Fibroblast of lung (primary cell): ENCODE measurements around the gene CERKL. TPM values are rescaled to one million over a fixed set of nuclear protein-coding genes. Genes with fewer than 3 reads are reported as not detected.
A peak's percentile ranks its signal among the peaks of the same experiment; 100 is the strongest.

Experiments used
- DNase-seq, 2 donors: peaks; one replicate each; pipeline versions ENCODE4 v3.0.0 to v3.0.0-alpha.2; 2010; ENCODE audit warnings: low read depth in 2 of 2
- H2AFZ ChIP-seq: 2 replicates; pipeline ENCODE4 v1.5.1; 2012; ENCODE audit warnings: low read length, control low read depth, inconsistent platforms
- H3K27ac ChIP-seq: 2 replicates; pipeline ENCODE4 v1.5.1; 2011; ENCODE audit warnings: low read length, control low read depth; ENCODE audit not compliant: insufficient read depth
- H3K27me3 ChIP-seq: 2 replicates; pipeline ENCODE4 v1.5.1; 2011; ENCODE audit warnings: mild to moderate bottlenecking, low read length; ENCODE audit not compliant: control insufficient read depth, insufficient read depth
- H3K36me3 ChIP-seq: 2 replicates; pipeline ENCODE4 v1.5.1; 2011; ENCODE audit warnings: low read length; ENCODE audit not compliant: control insufficient read depth, insufficient read depth
- H3K4me1 ChIP-seq: 2 replicates; pipeline ENCODE4 v1.5.1; 2011; ENCODE audit warnings: low read length; ENCODE audit not compliant: control insufficient read depth, insufficient read depth; ENCODE audit errors: extremely low read depth
- H3K4me2 ChIP-seq: 2 replicates; pipeline ENCODE4 v1.5.1; 2011; ENCODE audit warnings: low read length, control low read depth; ENCODE audit not compliant: insufficient read depth; ENCODE audit errors: extremely low read depth
- H3K4me3 ChIP-seq, 4 experiments: fragments of 200-600 bp in 1 of 4; sonication (generic) in 1 of 4; replicated peaks in 1 of 4; 2 replicates each; pipeline ENCODE4 v1.5.1; 2011 to 2016; ENCODE audit warnings: low read length in 4 of 4, low read depth in 3 of 4, mild to moderate bottlenecking in 3 of 4, control low read depth in 2 of 4, inconsistent platforms in 1 of 4, mixed read lengths in 1 of 4; ENCODE audit not compliant: insufficient read depth in 1 of 4; ENCODE audit errors: control extremely low read depth in 1 of 4
- H3K79me2 ChIP-seq: 2 replicates; pipeline ENCODE4 v1.5.1; 2012; ENCODE audit warnings: mild to moderate bottlenecking, low read length, inconsistent platforms; ENCODE audit not compliant: control insufficient read depth, insufficient read depth
- H3K9ac ChIP-seq: 2 replicates; pipeline ENCODE4 v1.5.1; 2011; ENCODE audit warnings: mild to moderate bottlenecking, low read length, control low read depth; ENCODE audit not compliant: insufficient read depth
- H3K9me3 ChIP-seq: 2 replicates; pipeline ENCODE4 v1.5.1; 2012; ENCODE audit warnings: low read depth, low read length; ENCODE audit not compliant: control insufficient read depth, insufficient read depth
- H4K20me1 ChIP-seq: 2 replicates; pipeline ENCODE4 v1.5.1; 2011; ENCODE audit warnings: low read length; ENCODE audit not compliant: control insufficient read depth, insufficient read depth; ENCODE audit errors: extremely low read depth
- EZH2 ChIP-seq: IDR thresholded peaks from 2 replicates; pipeline ENCODE4 v1.5.1; 2012; ENCODE audit warnings: low read length, control low read depth, mild to moderate bottlenecking; ENCODE audit errors: missing control alignments
- polyA plus RNA-seq, 2 donors: library from polyadenylated mRNA; depleted of rRNA in 1 of 2; stranded (reverse) in 1 of 2; unstranded in 1 of 2; fragments of >200 nt; gene quantifications; 2 replicates each; pipeline ENCODE4 v1.2.1, GENCODE V29; 2011 to 2012; ENCODE audit warnings: missing spikeins in 1 of 2
- total RNA-seq: library from RNA; depleted of rRNA; stranded (reverse); fragments of >200 nt; gene quantifications from 2 replicates; pipeline ENCODE4 v1.2.1, GENCODE V29; 2014
- TF ChIP-seq, protein P1 (sequence below), 2 donors: IDR thresholded peaks in 1 of 2; conservative IDR thresholded peaks in 1 of 2; 1 replicate in 1 of 2; 2 replicates in 1 of 2; pipeline ENCODE4 v1.5.1; 2011 to 2012; ENCODE audit warnings: low read length in 2 of 2, control low read depth in 1 of 2, inconsistent platforms in 1 of 2, low read depth in 1 of 2, mild to moderate bottlenecking in 1 of 2

CERKL gene
- total and polyA plus RNA-seq, 2 donors (not counting 1 experiment from before 2014, with no cell fraction given): 0.17 TPM; not detected in 1

DNA sequence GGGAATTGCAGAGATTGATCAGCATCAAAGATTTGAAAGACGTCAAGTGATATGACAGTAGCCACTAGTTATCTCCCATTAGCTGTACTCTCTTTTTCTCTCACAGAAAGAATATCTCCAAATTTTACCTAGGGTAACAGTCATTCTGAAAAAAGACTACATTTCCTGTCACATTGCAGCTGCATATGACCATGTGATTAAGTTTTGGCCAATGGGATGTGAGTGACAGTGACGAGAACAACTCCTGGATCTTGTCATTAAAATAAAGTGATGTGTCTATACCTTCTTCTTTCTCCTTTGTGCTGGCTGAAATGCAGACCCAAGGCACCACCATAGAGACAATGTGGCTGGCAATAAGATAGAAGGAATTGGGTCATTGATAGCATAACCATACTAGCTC lies 34.0 kb upstream of the CERKL start:
- Histone ChIP-seq H3K9me3 (no peaks in the 10 kb centered on the region), H3K27ac (no peak overlapping the region), H3K79me2 (no peaks in the 10 kb centered on the region), H3K9ac (no peak overlapping the region), H3K27me3 (peaks cover 9% of the 10 kb centered on the region), H3K4me3 (no peak overlapping the region), H3K4me2 (no peak overlapping the region), H3K4me1 (no peaks in the 10 kb centered on the region), H2AFZ (no peak overlapping the region), H4K20me1 (no peaks in the 10 kb centered on the region), H3K36me3 (no peaks in the 10 kb centered on the region)
- DNase-seq: no peak
- TF ChIP-seq EZH2: no peak
- TF ChIP-seq, protein P1, sequence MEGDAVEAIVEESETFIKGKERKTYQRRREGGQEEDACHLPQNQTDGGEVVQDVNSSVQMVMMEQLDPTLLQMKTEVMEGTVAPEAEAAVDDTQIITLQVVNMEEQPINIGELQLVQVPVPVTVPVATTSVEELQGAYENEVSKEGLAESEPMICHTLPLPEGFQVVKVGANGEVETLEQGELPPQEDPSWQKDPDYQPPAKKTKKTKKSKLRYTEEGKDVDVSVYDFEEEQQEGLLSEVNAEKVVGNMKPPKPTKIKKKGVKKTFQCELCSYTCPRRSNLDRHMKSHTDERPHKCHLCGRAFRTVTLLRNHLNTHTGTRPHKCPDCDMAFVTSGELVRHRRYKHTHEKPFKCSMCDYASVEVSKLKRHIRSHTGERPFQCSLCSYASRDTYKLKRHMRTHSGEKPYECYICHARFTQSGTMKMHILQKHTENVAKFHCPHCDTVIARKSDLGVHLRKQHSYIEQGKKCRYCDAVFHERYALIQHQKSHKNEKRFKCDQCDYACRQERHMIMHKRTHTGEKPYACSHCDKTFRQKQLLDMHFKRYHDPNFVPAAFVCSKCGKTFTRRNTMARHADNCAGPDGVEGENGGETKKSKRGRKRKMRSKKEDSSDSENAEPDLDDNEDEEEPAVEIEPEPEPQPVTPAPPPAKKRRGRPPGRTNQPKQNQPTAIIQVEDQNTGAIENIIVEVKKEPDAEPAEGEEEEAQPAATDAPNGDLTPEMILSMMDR (conservative IDR thresholded peaks at IDR 0.05 in 1 of 2, IDR thresholded peaks at IDR 0.05 in 1 of 2; ENCODE audit: low read depth in 1 of 2, low read length in 2 of 2): no peak

DNA sequence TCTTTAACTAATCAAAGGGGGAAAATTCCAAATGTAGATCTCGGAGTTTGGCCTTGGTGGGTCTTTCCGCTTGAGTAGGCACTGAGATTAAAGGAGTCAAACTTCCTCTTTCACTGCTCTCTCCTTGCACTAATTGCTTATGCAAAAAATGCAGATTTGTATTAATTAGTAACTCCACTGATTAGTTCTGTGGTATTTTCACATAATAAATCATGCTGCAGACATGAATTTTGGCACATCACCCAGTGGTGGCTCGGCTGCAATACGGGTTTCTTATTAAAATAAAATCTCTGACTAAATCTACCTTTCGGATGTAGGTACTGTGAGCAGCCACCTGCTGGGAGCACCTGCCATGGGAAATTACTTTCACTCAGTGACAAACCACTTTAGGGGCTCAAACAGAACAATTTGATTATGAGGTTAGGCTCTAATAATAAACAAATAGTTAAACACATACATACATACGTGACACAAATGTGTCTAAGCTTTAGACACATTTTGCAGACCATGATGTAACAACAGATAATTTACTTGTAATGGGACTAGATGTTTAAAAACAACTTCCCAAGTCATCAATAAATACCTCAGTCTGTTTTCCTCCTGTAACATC lies 29.8 kb upstream of the CERKL start:
- H2AFZ ChIP-seq: no peak overlapping the region
- no peaks in the 10 kb centered on the region for H3K79me2 ChIP-seq
- H3K9me3 ChIP-seq: no peaks in the 10 kb centered on the region
- H3K27ac ChIP-seq: no peak overlapping the region
- H4K20me1 ChIP-seq: no peaks in the 10 kb centered on the region
- no peak for DNase-seq
- H3K27me3 ChIP-seq: peaks cover 45% of the 10 kb centered on the region
- peaks cover 3% of the 10 kb centered on the region for H3K4me1 ChIP-seq
- TF ChIP-seq, protein P1 (conservative IDR thresholded peaks at IDR 0.05 in 1 of 2, IDR thresholded peaks at IDR 0.05 in 1 of 2; ENCODE audit: low read depth in 1 of 2, low read length in 2 of 2): no peak
- no peak for TF ChIP-seq EZH2
- H3K4me3 ChIP-seq: no peak overlapping the region
- H3K36me3 ChIP-seq: no peaks in the 10 kb centered on the region
- H3K4me2 ChIP-seq: no peak overlapping the region
- H3K9ac ChIP-seq: no peak overlapping the region

DNA sequence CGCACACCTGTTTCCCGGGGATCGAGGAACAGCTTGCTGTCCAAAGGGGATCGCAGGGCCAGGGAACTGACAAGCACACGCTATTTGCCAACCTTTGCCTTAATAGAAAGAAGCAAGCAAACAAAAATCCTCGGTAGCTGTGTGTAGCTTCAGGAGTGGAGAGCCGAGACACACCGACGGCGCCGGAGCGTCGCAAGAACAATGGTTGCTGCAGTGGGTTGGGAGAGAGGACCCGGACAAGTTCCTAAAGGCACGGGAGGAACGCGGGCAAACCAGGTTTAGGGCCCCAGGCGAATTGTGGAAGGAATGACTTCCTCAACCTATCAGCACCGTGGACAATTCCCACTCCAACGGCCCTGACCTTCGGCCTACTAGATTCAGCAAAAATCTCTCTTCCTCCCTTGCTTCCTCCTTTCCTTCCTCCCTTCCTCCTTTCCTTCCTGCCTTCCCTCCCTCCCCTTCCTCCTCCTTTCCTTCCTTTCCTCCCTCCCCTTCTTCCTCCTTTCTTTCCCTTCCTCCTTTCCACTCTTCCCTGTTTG lies 28.3 kb upstream of the CERKL start:
- no peak overlapping the region for H2AFZ ChIP-seq
- DNase-seq: peak in 1 of 2 donors; percentile 8
- H3K27ac ChIP-seq: no peak overlapping the region
- no peaks in the 10 kb centered on the region for H3K79me2 ChIP-seq
- H3K4me1 ChIP-seq: peaks cover 3% of the 10 kb centered on the region
- no peaks in the 10 kb centered on the region for H4K20me1 ChIP-seq
- peaks cover 58% of the 10 kb centered on the region for H3K27me3 ChIP-seq
- no peaks in the 10 kb centered on the region for H3K9me3 ChIP-seq
- no peaks in the 10 kb centered on the region for H3K36me3 ChIP-seq
- TF ChIP-seq EZH2: peak; percentile 56
- TF ChIP-seq, protein P1 (conservative IDR thresholded peaks at IDR 0.05 in 1 of 2, IDR thresholded peaks at IDR 0.05 in 1 of 2; ENCODE audit: low read depth in 1 of 2, low read length in 2 of 2): no peak
- H3K4me2 ChIP-seq: no peak overlapping the region
- H3K9ac ChIP-seq: no peak overlapping the region
- no peak overlapping the region for H3K4me3 ChIP-seq
